IPS-20b (cell line): ENCODE data around the gene ZFYVE21.
"Not testable (repeated sequence)": the region's sequence is repeated elsewhere in the genome, so short reads cannot be mapped to it uniquely, and the experiment has no call there.

Experiments
- H3K27ac ChIP-seq: one replicate; pipeline ENCODE4 v1.5.1; 2013; ENCODE audit warnings: low read length
- H3K27me3 ChIP-seq: 2 replicates; pipeline ENCODE4 v1.6.1; 2013; ENCODE audit warnings: mild to moderate bottlenecking, low read length, inconsistent platforms; ENCODE audit not compliant: insufficient read depth
- H3K36me3 ChIP-seq: 2 replicates; pipeline ENCODE4 v1.6.1; 2013; ENCODE audit warnings: low read depth, mild to moderate bottlenecking, inconsistent platforms, low read length, moderate library complexity; ENCODE audit not compliant: insufficient read depth
- H3K4me1 ChIP-seq: 2 replicates; pipeline ENCODE4 v1.6.1; 2013; ENCODE audit warnings: mild to moderate bottlenecking, control low read depth, inconsistent platforms, low read length, moderate library complexity; ENCODE audit not compliant: insufficient read depth
- H3K4me3 ChIP-seq: 2 replicates; pipeline ENCODE4 v1.5.1; 2013; ENCODE audit warnings: mild to moderate bottlenecking, low read length, inconsistent platforms
- H3K9ac ChIP-seq: 2 replicates; pipeline ENCODE4 v1.6.1; 2013; ENCODE audit warnings: low read depth, mild to moderate bottlenecking, inconsistent platforms, low read length, moderate library complexity
- H3K9me3 ChIP-seq: 2 replicates; pipeline ENCODE4 v1.6.1; 2013; ENCODE audit warnings: mild to moderate bottlenecking, low read depth, low read length, inconsistent platforms; ENCODE audit not compliant: insufficient read depth

Gene ZFYVE21

DNA sequence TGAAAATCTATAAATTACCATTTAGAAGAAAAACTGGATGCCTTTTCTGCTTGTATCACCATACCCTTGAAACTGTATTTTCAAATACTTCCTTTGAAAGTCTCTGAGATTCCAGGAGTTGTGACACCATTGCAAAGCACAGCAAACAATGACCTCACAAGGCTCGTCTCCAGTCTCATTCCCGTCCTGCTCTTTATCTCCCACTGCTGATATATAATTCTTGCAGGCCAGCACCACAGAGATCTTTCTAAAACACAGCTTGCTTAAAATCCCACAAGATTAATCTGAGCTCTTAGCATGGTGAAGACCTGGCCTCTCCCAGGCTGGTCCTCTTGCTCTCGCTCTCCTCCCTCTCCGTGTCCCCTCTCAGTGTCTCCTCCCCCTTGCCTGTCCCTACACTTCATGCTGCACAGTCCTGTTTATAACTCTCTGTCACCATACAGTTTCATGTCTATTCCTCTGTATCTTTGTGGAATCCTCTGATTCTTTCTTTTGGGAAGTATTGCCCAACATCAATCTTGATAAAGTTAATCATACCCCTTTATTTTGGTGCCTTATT is 51.8 kb downstream of the ZFYVE21 start:
- no peaks in the 10 kb centered on the region for H3K36me3 ChIP-seq
- no peaks in the 10 kb centered on the region for H3K9me3 ChIP-seq
- H3K9ac ChIP-seq = no peak overlapping the region
- no peaks in the 10 kb centered on the region for H3K4me1 ChIP-seq
- H3K27me3 ChIP-seq = no peaks in the 10 kb centered on the region
- H3K4me3 ChIP-seq = no peak overlapping the region
- H3K27ac ChIP-seq = no peak overlapping the region

DNA sequence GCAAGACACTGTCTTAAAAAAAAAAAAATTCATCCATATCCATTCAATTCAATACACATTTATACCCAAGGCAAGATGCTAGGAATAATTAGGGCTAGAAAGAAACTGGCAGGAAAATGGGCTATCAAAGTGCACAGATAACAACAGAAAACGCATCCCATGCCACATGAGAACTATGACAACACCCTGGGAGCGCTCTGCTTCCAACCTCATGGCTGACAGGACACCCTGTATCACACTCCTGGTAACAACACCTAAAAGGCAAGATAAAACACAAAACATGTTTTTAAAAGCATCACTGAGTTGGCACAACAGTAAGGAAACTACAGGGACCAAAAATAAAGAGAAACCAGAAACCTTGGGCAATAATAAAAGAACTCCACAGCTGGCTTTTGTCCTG is 54.9 kb downstream of the ZFYVE21 start:
- H3K9ac ChIP-seq = no peak overlapping the region
- H3K9me3 ChIP-seq = no peaks in the 10 kb centered on the region
- no peaks in the 10 kb centered on the region for H3K36me3 ChIP-seq
- H3K27me3 ChIP-seq = no peaks in the 10 kb centered on the region
- H3K4me3 ChIP-seq = no peak overlapping the region
- no peaks in the 10 kb centered on the region for H3K4me1 ChIP-seq
- H3K27ac ChIP-seq = no peak overlapping the region

DNA sequence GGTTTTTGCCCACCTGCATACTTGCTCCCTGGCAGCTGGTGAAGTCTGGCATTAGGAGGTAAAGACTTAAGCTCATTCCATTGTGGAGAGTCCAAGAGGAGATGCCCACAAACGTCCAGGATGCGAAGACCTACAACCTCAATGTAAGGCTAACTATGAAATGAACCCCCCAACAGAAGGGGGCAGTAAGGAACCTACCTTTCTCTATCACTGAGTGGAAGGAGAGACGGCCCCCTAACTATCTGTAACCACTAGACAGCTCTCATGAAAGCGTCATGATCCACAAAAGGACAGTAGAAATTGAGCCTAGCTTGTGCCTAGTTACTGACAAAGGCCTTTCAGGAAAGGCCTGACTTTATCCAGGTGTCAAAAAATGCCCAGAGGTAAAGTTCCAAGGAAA is 55.3 kb downstream of the ZFYVE21 start:
- Histone ChIP-seq H3K4me1 (no peaks in the 10 kb centered on the region), H3K36me3 (no peaks in the 10 kb centered on the region), H3K27me3 (no peaks in the 10 kb centered on the region), H3K9me3 (no peaks in the 10 kb centered on the region), H3K27ac (no peak overlapping the region), H3K9ac (no peak overlapping the region), H3K4me3 (no peak overlapping the region)

GRCh38 chr14:103772078-103772712 is 56.6 kb downstream of the ZFYVE21 start:
- no peaks in the 10 kb centered on the region for H3K4me1 ChIP-seq
- H3K36me3 ChIP-seq = no peaks in the 10 kb centered on the region
- H3K4me3 ChIP-seq = no peak overlapping the region
- no peak overlapping the region for H3K27ac ChIP-seq
- H3K9me3 ChIP-seq = no peaks in the 10 kb centered on the region
- no peak overlapping the region for H3K9ac ChIP-seq
- no peaks in the 10 kb centered on the region for H3K27me3 ChIP-seq

- H3K9me3 ChIP-seq = no peaks in the 10 kb centered on the region
- no peak overlapping the region for H3K4me3 ChIP-seq
- no peak overlapping the region for H3K27ac ChIP-seq
- H3K27me3 ChIP-seq = no peaks in the 10 kb centered on the region
- H3K4me1 ChIP-seq = no peaks in the 10 kb centered on the region
- H3K9ac ChIP-seq = no peak overlapping the region
- H3K36me3 ChIP-seq = no peaks in the 10 kb centered on the region
Measured at GRCh38 chr14:103773521-103773920, 57.9 kb downstream of the ZFYVE21 start.

DNA sequence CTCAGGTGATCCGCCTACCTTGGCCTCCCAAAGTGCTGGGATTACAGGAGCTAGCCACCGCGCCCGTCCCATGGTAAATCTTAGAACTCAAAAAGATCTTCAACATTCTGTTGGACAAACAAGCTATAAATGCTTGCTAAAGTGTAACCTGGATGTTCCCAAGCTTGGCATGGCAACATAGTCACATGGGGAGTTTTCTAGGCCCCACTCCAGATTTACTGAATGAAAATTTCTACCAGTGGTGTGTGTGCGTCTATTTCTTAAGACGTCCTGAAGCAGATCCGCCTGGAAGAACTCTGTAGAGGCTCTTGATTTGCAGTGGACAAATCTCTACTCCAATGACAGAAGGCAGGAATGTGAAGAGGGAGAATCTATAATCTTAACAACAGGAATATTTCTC is 59.9 kb downstream of the ZFYVE21 start:
- no peaks in the 10 kb centered on the region for H3K36me3 ChIP-seq
- H3K9me3 ChIP-seq = no peaks in the 10 kb centered on the region
- H3K27ac ChIP-seq = no peak overlapping the region
- no peaks in the 10 kb centered on the region for H3K27me3 ChIP-seq
- no peak overlapping the region for H3K9ac ChIP-seq
- no peak overlapping the region for H3K4me3 ChIP-seq
- H3K4me1 ChIP-seq = no peaks in the 10 kb centered on the region

GRCh38 chr14:103776319-103776718 is 60.7 kb downstream of the ZFYVE21 start:
- not testable (repeated sequence) for H3K9me3 ChIP-seq, H3K27me3 ChIP-seq, H3K36me3 ChIP-seq, H3K4me1 ChIP-seq, H3K9ac ChIP-seq, H3K27ac ChIP-seq, H3K4me3 ChIP-seq

DNA sequence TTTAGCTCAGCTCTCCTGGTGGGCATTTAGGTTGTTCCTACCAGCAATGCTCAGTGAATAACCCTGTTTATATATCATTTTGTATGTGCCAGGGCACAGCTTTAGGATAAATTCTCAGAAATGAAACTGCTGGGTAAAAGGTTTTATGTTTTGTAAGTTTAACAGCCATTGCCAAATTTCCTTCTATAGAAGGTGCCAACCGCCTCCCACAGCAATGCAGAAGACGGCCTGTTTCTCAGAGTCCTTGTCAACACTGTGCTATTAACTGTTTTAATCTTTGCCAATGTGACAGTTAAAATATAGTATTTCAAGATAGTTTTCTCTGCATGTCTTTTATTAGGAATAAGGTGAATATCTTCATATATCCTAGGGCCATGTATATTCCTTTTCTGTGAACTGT is 66.8 kb downstream of the ZFYVE21 start:
- Histone ChIP-seq H3K4me3 (no peak overlapping the region), H3K9ac (no peak overlapping the region), H3K27ac (no peak overlapping the region)

More for the DNA sequence above, 66.8 kb downstream of the ZFYVE21 start:
- H3K4me1 ChIP-seq = no peaks in the 10 kb centered on the region
- no peaks in the 10 kb centered on the region for H3K27me3 ChIP-seq
- no peaks in the 10 kb centered on the region for H3K36me3 ChIP-seq
- H3K9me3 ChIP-seq = no peaks in the 10 kb centered on the region
